Measurements from ENCODE around the gene TSPAN14. TPM values are rescaled to one million over a fixed set of nuclear protein-coding genes. Genes with fewer than 3 reads are reported as not detected.

Gene TSPAN14
- total RNA-seq, 4 donors from 2014 or later: 18.9 to 72.9 (median 55.8) TPM

DNA sequence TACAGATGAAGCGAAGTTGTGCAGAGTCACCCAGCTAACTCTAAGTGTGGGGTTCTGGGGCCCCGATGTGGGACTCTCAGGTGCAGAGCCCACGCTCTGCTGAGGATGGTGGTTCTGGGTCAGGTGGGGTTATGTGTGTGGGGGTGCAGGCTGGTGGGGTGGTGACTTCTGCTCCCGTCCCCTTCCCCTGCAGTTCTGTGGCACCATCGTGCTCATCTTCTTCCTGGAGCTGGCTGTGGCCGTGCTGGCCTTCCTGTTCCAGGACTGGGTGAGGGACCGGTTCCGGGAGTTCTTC, 54.9 kb downstream of the TSPAN14 start:
- DNase-seq: no peak
- in situ Hi-C loops (cut with MboI; ENCODE audit: low pct_ligation_motif_present in 1 of 4, low pct_unique_long_range_greater_than_20kb in 1 of 4, low sequenced_read_pairs in 3 of 4) (loop anchor here in 2 of 4 donors (5.0 to 10.0 kb wide), 4 partner anchors 57 to 124 kb away; partner anchors contain the start of gene TSPAN14 (in 1 of the 2)), intact Hi-C loops (cut with DNase I; ENCODE audit: low total_unique reads) (loop anchor here (10.0 kb wide), 1 partner anchor 124 kb away; no protein-coding TSS in a partner anchor)
- Histone ChIP-seq H3K4me3 (no peak overlapping the region), H3K27ac (peak overlapping the region in 1 of 4 donors; percentile 11), H3K4me1 (peaks cover 16 to 22% (median 17%) of the 10 kb centered on the region in 4 donors), H3K36me3 (peaks cover 0 to 38% (median 17%) of the 10 kb centered on the region in 4 donors), H3K9me3 (no peaks in the 10 kb centered on the region), H3K27me3 (no peaks in the 10 kb centered on the region)
- 92% methylated on average over 8 of the region's 8 CpGs; no CpG with 5 or more reads in 1 of the 2 donors for WGBS, 2 donors (ENCODE audit: low coverage in 1 of 2)
- TF ChIP-seq, protein P1, sequence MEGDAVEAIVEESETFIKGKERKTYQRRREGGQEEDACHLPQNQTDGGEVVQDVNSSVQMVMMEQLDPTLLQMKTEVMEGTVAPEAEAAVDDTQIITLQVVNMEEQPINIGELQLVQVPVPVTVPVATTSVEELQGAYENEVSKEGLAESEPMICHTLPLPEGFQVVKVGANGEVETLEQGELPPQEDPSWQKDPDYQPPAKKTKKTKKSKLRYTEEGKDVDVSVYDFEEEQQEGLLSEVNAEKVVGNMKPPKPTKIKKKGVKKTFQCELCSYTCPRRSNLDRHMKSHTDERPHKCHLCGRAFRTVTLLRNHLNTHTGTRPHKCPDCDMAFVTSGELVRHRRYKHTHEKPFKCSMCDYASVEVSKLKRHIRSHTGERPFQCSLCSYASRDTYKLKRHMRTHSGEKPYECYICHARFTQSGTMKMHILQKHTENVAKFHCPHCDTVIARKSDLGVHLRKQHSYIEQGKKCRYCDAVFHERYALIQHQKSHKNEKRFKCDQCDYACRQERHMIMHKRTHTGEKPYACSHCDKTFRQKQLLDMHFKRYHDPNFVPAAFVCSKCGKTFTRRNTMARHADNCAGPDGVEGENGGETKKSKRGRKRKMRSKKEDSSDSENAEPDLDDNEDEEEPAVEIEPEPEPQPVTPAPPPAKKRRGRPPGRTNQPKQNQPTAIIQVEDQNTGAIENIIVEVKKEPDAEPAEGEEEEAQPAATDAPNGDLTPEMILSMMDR (IDR thresholded peaks at IDR 0.05): no peak
- TF ChIP-seq POLR2AphosphoS5 (IDR thresholded peaks at IDR 0.05) (no peak), EP300 (IDR thresholded peaks at IDR 0.05; ENCODE audit: low read depth) (no peak), POLR2A (IDR thresholded peaks at IDR 0.05) (no peak)

DNA sequence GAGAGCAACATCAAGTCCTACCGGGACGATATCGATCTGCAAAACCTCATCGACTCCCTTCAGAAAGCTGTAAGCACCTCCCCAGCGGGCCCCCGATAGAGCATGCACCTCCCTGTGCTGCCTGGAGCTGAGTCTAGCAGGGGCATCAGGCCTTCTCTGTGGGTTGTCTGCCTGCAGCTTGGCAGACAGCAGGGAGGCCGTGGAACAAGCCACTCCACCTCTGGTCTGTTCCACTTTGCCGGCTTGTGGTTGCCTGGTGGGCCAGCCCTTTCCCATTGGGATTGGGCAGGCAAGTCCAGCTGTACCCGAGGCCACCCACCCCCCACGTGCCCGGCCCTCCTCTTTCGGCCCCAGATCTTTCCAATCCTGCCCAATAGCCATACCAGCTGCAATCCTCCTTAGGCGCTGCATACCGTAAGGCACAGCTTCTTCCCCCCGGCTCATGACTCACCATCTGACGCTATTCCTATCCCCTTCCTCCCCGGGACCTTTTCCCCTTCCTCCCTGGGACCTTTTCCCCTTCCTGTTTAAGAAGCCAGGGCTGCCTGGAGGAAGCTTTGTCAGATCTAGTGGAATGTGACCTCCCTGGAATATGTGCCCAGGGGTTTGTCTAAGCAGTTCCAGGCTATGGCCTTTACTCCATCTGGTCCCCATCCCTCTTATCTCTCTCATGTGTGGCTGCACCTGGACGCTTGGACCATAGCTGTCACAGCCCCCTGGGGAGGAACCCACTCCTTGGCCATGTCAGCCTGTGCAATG, 55.5 kb downstream of the TSPAN14 start:
- H3K27ac ChIP-seq: peak overlapping the region in 1 of 4 donors; percentile 11
- H3K27me3 ChIP-seq: no peaks in the 10 kb centered on the region
- peaks cover 12 to 17% (median 14%) of the 10 kb centered on the region in 4 donors for H3K4me1 ChIP-seq
- no peaks in the 10 kb centered on the region for H3K9me3 ChIP-seq
- peaks cover 0 to 44% (median 20%) of the 10 kb centered on the region in 4 donors for H3K36me3 ChIP-seq
- intact Hi-C loops (cut with DNase I; ENCODE audit: low total_unique reads): loop anchor here (10.0 kb wide), 1 partner anchor 125 kb away; no protein-coding TSS in a partner anchor
- TF ChIP-seq POLR2AphosphoS5 (IDR thresholded peaks at IDR 0.05): no peak
- in situ Hi-C loops (cut with MboI; ENCODE audit: low pct_ligation_motif_present in 1 of 4, low pct_unique_long_range_greater_than_20kb in 1 of 4, low sequenced_read_pairs in 3 of 4): loop anchor here in 2 of 4 donors (5.0 to 10.0 kb wide), 4 partner anchors 57 to 125 kb away; partner anchors contain the start of gene TSPAN14 (in 1 of the 2)
- DNase-seq: no peak
- no peak overlapping the region for H3K4me3 ChIP-seq
- WGBS, 2 donors (ENCODE audit: low coverage in 1 of 2): 80 to 81% methylated on average over 9 to 17 of the region's 18 CpGs

DNA sequence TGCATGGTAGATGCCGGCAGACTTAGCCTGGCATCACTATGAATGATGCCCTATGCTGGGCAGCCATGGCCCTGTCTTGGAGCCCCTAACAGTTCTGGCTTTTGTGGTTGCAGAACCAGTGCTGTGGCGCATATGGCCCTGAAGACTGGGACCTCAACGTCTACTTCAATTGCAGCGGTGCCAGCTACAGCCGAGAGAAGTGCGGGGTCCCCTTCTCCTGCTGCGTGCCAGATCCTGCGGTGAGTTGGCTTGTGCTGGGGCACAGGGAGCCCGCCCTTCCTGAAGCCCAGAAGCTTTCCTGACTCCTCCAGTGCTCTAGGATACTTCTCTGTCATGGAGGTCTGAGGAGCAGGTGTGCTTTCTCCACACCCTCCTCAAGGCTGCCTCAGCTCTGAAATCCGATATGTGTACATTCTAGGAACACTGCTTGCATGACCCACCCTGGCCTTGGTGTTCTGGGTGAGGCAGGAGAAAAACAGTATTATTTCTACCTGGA, 58.0 kb downstream of the TSPAN14 start:
- no peak overlapping the region for H3K4me3 ChIP-seq
- H3K4me1 ChIP-seq: no peaks in the 10 kb centered on the region
- H3K36me3 ChIP-seq: peaks cover 0 to 64% (median 32%) of the 10 kb centered on the region in 4 donors
- no peak for DNase-seq
- H3K9me3 ChIP-seq: no peaks in the 10 kb centered on the region
- H3K27ac ChIP-seq: no peak overlapping the region
- no peaks in the 10 kb centered on the region for H3K27me3 ChIP-seq
- TF ChIP-seq POLR2AphosphoS5 (IDR thresholded peaks at IDR 0.05): no peak
- TF ChIP-seq EP300 (IDR thresholded peaks at IDR 0.05; ENCODE audit: low read depth): no peak
- TF ChIP-seq POLR2A (IDR thresholded peaks at IDR 0.05): no peak
- TF ChIP-seq, protein P1 (IDR thresholded peaks at IDR 0.05): no peak
- intact Hi-C loops (cut with DNase I; ENCODE audit: low total_unique reads) (no loop called here), in situ Hi-C loops (cut with MboI; ENCODE audit: low pct_ligation_motif_present in 1 of 4, low pct_unique_long_range_greater_than_20kb in 1 of 4, low sequenced_read_pairs in 3 of 4) (no loop called here)
- 99% methylated on average over 10 of the region's 10 CpGs; no CpG with 5 or more reads in 1 of the 2 donors for WGBS, 2 donors (ENCODE audit: low coverage in 1 of 2)

DNA sequence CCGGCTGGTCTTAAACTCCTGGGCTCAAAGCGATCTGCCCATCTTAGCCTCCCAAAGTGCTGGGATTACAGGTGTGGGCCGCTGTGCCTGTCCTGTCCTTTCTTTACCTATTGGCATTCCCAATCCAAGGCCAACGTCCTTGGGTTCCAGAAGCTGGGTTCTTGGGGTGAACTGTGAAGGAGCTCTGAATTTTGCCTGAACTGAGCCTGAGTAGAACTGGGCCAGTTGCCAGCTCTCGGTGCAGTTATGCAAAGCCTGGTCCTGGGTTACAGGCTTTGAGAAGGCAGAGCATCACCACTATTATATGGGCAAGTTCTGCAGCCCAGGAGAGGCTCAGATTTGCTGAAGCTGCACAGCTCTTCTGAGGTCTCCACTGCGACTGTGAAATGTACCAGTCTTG, 59.0 kb downstream of the TSPAN14 start:
- in situ Hi-C loops (cut with MboI; ENCODE audit: low pct_ligation_motif_present in 1 of 4, low pct_unique_long_range_greater_than_20kb in 1 of 4, low sequenced_read_pairs in 3 of 4): no loop called here

More for the DNA sequence above, 59.0 kb downstream of the TSPAN14 start:
- Histone ChIP-seq H3K9me3 (no peaks in the 10 kb centered on the region), H3K27me3 (no peaks in the 10 kb centered on the region), H3K27ac (no peak overlapping the region), H3K4me3 (no peak overlapping the region), H3K4me1 (no peaks in the 10 kb centered on the region), H3K36me3 (peaks cover 0 to 72% (median 36%) of the 10 kb centered on the region in 4 donors)
- intact Hi-C loops (cut with DNase I; ENCODE audit: low total_unique reads): no loop called here
- no peak for TF ChIP-seq POLR2AphosphoS5 (IDR thresholded peaks at IDR 0.05)
- no peak for TF ChIP-seq EP300 (IDR thresholded peaks at IDR 0.05; ENCODE audit: low read depth)
- TF ChIP-seq, protein P1 (IDR thresholded peaks at IDR 0.05): no peak
- no peak for TF ChIP-seq POLR2A (IDR thresholded peaks at IDR 0.05)
- no peak for DNase-seq
- 90% methylated on average over 6 of the region's 6 CpGs; no CpG with 5 or more reads in 1 of the 2 donors for WGBS, 2 donors (ENCODE audit: low coverage in 1 of 2)
